Activated T-helper 17 cell treated with anti-CD3 and anti-CD28 coated beads, Interleukin-2, amount 50 U/mL, for 72 hours (primary cell): Measurements from ENCODE around the gene FOXC1. TPM values are rescaled to one million over a fixed set of nuclear protein-coding genes. Genes with fewer than 3 reads are reported as not detected.

Experiments
- ATAC-seq: fragments of 150-1000 bp; cut with Tn5 transposase; replicated peaks from 2 replicates; pipeline ENCODE4 v1.10.0; 2021; ENCODE audit warnings: mild to moderate bottlenecking, moderate library complexity
- H3K27ac Mint-ChIP-seq: one replicate; pipeline ENCODE4 v1.8.0; 2022; ENCODE audit warnings: mixed read lengths
- H3K27me3 Mint-ChIP-seq: one replicate; pipeline ENCODE4 v1.8.0; 2022; ENCODE audit warnings: mixed read lengths
- H3K36me3 Mint-ChIP-seq: one replicate; pipeline ENCODE4 v1.8.0; 2022; ENCODE audit warnings: low read depth, mild to moderate bottlenecking, mixed read lengths
- H3K4me1 Mint-ChIP-seq: one replicate; pipeline ENCODE4 v1.8.0; 2022; ENCODE audit warnings: mixed read lengths
- H3K4me3 Mint-ChIP-seq: one replicate; pipeline ENCODE4 v1.8.0; 2022; ENCODE audit warnings: mild to moderate bottlenecking, mixed read lengths
- H3K9me3 Mint-ChIP-seq: one replicate; pipeline ENCODE4 v1.8.0; 2022; ENCODE audit warnings: mixed read lengths
- total RNA-seq, 2 donors: library from RNA; stranded (reverse); gene quantifications; one replicate each; pipeline ENCODE4 v1.2.3, GENCODE V29; 2022

The FOXC1 gene
- total RNA-seq, 2 donors from 2014 or later = not detected

DNA sequence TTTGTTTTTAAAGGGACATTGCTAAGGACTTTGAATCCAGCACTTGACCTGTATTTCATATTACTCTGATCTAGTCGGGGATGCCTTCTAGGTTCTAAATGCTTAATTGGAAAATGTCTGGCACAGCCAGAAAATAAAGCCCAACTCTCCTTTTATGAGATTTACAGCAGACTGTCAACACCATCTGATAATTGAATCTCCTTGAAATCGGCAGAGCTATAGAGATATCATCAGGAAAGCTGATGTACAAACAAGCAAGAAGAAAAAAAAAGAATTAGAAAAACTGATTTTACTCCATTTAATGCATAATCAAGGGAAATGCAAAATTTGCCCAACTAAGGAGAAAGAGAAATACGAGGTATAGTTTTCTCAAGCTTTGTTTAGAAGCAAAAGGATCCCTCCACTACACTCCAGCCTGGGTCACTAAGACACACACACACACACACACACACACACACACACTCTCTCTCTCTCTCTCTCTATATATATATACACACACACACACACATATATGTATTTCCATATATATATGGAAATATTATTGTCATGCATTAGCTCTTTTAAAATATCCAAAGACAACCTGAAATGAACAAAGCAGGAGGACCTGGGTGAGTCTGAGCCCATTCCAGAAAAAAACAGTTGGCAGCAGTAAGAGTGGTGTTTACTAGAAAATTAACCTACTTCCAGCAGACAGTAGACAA lies 9.5 kb upstream of the FOXC1 start:
- no peak overlapping the region for H3K27ac Mint-ChIP-seq
- H3K4me1 Mint-ChIP-seq = peaks cover 4% of the 10 kb centered on the region
- no peak overlapping the region for H3K4me3 Mint-ChIP-seq
- H3K36me3 Mint-ChIP-seq = no peaks in the 10 kb centered on the region
- H3K27me3 Mint-ChIP-seq = peaks cover 66% of the 10 kb centered on the region
- no peaks in the 10 kb centered on the region for H3K9me3 Mint-ChIP-seq
- ATAC-seq = no peak

DNA sequence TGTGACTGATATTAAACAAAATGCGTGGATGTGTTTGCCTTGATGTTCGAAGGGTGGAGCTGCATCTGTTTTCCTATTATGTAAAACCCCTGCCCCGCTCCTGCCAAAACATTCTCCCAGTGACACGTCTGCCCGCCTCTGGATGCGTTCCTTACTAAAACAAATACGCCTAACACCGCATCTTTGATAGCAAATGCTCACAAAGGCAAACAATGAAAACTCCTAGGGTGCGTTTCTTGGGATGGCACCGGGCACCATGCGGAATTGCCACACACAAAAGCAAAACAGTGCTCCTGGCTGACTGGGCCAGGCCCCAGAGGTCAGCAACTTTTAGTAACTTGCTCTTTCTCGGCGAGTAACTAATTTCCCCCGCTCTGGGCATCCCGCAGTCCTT lies 9.0 kb upstream of the FOXC1 start:
- Mint-ChIP-seq H3K9me3 (no peaks in the 10 kb centered on the region), H3K4me3 (no peak overlapping the region)
- ATAC-seq = no peak

DNA sequence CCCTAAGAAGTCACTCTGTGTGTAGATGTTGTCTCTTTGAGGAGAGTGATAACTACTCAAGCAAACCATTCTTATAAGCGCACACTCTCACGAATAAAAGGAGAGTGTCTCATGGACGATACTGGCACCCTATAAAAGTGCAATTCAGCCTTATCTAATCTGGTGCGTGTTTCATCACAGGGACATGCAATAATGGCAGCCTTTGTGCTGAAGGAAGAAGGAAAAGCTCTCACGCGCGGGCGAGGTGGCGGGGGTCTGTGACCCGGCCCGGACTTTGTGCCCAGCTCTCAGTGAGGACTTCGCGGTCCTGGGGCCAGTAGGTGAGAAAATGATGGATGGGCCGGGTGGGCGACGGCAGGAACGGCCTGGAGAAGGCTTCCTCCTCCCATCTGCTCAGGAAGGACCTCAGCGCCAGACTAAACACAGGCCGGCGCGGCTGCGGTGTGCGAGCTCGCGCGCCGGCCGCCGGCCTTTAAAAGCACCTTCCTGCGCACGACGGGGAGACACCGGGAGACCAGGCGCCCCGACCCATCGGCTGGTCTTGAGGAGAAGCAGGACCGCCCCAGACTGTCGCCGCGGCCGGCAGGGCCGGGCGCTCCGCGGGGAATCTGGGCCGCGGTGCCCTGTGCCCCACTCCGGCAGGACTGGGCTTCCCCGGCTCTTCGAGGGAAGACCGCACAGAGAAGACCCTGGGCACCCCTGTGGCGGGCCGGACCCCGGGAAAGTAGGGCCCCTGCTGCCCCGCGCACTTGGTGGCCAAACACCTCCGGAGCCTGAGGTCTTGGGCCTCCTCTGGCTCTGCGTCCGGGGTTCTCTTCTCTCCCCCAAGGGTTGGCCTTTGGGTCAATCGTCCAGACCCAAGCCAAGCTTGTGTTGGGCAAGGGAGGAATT lies 8.3 kb upstream of the FOXC1 start:
- peaks cover 74% of the 10 kb centered on the region for H3K27me3 Mint-ChIP-seq
- ATAC-seq = no peak
- no peaks in the 10 kb centered on the region for H3K9me3 Mint-ChIP-seq
- no peaks in the 10 kb centered on the region for H3K36me3 Mint-ChIP-seq
- no peaks in the 10 kb centered on the region for H3K4me1 Mint-ChIP-seq
- no peak overlapping the region for H3K27ac Mint-ChIP-seq
- no peak overlapping the region for H3K4me3 Mint-ChIP-seq

More for the DNA sequence above, 9.0 kb upstream of the FOXC1 start:
- H3K36me3 Mint-ChIP-seq = no peaks in the 10 kb centered on the region
- H3K27ac Mint-ChIP-seq = no peak overlapping the region
- H3K27me3 Mint-ChIP-seq = peaks cover 71% of the 10 kb centered on the region
- peaks cover 4% of the 10 kb centered on the region for H3K4me1 Mint-ChIP-seq

DNA sequence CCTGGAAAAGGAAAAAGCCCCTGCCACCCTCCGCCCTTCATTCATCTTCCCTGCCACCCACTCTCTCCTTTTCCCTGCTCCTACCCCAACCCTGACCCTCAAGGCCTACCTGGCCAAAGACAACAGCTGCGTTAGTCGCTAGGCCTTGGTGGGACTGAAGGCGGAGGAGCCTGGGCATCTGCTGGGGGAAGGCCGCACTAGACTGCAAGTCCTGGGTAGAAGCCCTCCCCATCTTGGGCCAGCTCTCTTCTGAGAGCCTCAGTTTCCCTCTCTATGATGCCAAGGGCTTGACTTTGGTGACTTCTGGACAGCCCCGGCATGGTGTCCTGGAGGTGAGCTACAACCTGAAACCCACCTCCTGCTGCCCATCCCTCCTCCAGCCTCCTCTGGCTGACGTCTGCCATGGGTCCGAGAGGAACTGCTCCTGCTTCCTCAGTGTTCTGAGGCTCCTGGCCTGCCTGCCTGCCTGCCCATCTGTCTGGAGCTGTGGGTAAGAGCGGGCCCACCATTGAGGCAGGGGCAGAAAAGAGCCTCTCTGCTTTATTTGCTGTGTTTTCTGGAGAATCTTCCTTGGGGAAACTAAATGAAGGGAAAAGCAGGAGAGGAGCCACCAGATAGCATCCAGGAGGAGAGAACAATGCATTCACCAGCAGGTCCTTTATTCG lies 7.5 kb upstream of the FOXC1 start:
- no peak overlapping the region for H3K4me3 Mint-ChIP-seq
- peaks cover 3% of the 10 kb centered on the region for H3K4me1 Mint-ChIP-seq
- no peaks in the 10 kb centered on the region for H3K9me3 Mint-ChIP-seq
- H3K36me3 Mint-ChIP-seq = no peaks in the 10 kb centered on the region
- peaks cover 78% of the 10 kb centered on the region for H3K27me3 Mint-ChIP-seq
- no peak for ATAC-seq
- H3K27ac Mint-ChIP-seq = no peak overlapping the region

DNA sequence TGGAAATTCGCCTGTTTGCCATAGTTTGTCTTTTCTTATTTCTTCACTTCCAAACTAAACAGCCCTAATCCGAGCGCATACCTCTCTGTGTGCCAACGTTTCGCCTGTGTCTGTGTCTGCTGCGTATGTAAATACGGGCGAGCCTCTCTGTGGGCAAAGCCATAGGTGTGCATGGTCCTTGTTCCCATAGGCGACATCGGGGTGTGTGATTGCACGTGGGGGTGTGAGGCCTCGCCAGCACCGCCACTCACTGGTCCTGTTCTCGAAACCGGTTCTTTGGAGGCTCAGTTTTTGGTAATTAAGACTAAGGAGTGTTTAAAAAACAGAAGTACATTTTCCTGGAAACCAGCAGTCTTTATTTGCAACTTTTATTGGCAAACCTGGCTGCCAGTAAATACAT lies 6.0 kb upstream of the FOXC1 start:
- Mint-ChIP-seq H3K27me3 (peaks cover 76% of the 10 kb centered on the region), H3K4me3 (no peak overlapping the region), H3K36me3 (no peaks in the 10 kb centered on the region), H3K9me3 (no peaks in the 10 kb centered on the region), H3K27ac (no peak overlapping the region), H3K4me1 (peaks cover 11% of the 10 kb centered on the region)
- ATAC-seq = no peak

DNA sequence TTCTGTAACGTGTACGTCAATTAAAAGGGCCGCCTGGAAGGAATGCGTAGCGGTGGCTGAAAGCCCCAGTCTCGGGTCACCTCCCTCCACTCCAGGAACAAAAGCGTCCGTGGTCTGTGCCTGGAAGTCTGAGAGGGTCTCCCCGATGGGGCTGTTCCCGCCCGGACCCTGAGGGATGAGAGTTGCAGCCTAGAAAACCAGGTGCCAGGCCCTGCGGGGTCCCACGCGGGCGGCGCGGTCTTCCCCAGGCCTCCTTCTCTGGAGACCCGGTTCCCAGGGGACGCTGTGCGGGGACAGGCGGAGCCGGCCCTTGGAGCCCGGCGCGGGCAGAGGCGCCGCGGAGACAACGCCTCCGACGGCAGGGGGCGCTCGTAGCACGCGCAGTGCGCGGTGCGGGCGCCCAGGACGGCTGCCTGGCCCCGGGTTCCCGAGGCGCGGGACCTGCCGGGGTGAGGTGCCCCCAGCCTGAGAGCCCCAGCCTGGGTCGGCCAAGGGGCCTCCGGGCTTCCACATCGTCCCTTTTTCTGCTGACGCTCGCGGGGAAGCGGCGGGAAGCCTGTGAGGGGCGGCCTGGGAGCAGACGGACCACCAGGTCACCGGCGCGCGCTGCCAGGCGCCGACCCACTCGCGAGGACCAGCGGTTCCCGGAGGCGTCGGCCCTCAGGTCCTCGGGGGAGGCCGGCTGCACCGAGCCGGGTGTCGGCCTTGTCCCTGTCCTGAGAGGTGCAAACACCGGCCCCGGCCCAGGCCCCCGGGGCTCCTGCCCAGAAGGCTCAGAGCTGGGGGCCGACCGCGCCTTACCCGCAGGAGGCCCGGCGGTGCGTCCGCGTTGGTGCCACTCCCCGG lies 5.3 kb upstream of the FOXC1 start:
- Mint-ChIP-seq H3K4me1 (peaks cover 12% of the 10 kb centered on the region), H3K9me3 (no peaks in the 10 kb centered on the region), H3K4me3 (no peak overlapping the region), H3K27ac (no peak overlapping the region), H3K36me3 (no peaks in the 10 kb centered on the region), H3K27me3 (peaks cover 74% of the 10 kb centered on the region)
- ATAC-seq = peak; percentile 90

DNA sequence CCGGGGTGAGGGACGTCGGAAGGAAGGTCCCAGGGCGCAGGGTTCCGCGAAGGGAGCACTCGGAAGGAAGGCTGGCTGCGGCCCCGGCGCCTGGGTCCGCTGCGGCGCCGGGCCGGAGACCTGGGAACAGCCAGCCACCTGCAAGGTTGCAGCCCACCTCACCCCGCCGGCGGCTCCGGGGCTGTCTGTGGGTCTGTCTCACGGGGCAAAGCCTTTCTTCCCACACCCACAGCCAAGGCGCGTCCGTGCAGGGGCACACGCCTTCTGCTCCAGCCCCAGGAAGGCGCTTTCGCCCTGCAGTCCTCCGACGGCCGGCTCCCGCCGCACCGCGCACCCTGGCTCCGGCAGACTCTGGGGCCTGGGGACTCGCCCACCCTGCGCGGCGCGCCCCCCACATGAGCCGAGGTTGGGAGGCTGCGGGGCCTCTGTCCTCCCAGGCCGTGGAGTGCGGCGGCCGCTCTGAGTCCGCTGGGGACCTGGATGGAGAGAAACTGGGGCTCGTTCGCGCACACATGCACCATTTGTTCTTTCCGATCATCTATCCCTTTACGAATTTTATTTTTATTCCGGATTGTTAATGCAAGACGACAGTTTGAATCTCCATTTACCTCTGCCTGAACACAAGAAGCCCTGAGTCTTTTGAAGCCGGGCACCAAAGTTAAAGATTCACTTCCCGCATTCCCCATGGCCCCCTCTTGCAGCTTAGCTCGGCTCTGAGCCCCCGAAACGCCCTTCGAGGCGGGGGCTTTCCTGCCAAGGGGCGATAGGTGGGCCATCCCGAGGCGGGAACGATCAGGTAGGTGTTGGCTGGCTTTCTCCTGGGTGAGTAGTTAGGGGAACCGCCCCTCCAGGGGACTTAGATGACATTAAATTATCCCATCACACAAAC lies 4.5 kb upstream of the FOXC1 start:
- H3K27ac Mint-ChIP-seq = no peak overlapping the region
- peak; percentile 8 for ATAC-seq

DNA sequence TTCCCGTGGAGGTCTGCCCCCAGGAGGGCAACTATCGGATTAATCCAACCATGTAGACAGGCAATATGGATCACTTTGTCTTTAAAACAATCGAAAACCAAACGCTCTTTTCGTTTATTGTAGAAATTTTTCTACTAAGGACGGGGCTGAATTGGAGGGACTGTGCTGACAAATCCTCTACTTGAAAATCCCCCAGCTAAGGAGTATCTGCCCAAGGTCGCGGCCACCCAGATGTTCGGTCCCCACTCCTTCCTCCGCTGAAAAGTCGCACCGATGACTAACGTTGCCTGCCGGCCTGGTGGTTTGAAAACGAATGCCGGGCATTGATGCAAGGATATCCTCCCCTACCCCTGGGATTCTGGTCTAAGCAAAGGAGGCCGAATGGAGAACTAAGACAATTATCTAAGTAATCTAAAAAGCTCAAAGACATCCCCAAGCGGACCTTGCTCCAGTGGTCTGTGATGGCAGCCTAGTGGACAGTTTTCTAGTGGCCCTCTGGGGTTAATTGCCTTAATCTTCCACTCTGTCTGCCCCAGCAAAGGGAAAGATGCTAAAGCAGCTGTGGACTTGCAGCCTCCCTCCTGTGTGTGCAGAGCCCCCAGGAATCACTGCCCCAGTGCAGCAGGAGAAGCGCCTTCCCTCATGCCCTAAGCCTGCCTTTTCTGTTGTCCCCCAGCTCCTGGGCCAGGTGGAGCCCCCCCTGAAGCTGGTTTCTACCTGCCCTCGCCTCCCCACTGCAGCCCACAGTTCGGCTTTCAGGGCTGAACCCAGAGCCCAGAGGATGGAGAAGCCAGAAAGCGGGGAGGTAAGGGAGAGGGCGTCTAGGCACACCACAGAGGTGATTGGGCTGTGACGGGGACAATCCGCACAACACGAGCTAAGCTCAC lies 3.6 kb upstream of the FOXC1 start:
- peak overlapping the region; percentile 35 for H3K4me3 Mint-ChIP-seq
- H3K36me3 Mint-ChIP-seq = no peaks in the 10 kb centered on the region
- peaks cover 12% of the 10 kb centered on the region for H3K4me1 Mint-ChIP-seq
- peaks cover 60% of the 10 kb centered on the region for H3K27me3 Mint-ChIP-seq
- H3K27ac Mint-ChIP-seq = no peak overlapping the region
- ATAC-seq = no peak
- no peaks in the 10 kb centered on the region for H3K9me3 Mint-ChIP-seq

More for the DNA sequence above, 4.5 kb upstream of the FOXC1 start:
- Mint-ChIP-seq H3K9me3 (no peaks in the 10 kb centered on the region), H3K4me3 (peak overlapping the region; percentile 35), H3K4me1 (peaks cover 12% of the 10 kb centered on the region), H3K27me3 (peaks cover 66% of the 10 kb centered on the region), H3K36me3 (no peaks in the 10 kb centered on the region)

DNA sequence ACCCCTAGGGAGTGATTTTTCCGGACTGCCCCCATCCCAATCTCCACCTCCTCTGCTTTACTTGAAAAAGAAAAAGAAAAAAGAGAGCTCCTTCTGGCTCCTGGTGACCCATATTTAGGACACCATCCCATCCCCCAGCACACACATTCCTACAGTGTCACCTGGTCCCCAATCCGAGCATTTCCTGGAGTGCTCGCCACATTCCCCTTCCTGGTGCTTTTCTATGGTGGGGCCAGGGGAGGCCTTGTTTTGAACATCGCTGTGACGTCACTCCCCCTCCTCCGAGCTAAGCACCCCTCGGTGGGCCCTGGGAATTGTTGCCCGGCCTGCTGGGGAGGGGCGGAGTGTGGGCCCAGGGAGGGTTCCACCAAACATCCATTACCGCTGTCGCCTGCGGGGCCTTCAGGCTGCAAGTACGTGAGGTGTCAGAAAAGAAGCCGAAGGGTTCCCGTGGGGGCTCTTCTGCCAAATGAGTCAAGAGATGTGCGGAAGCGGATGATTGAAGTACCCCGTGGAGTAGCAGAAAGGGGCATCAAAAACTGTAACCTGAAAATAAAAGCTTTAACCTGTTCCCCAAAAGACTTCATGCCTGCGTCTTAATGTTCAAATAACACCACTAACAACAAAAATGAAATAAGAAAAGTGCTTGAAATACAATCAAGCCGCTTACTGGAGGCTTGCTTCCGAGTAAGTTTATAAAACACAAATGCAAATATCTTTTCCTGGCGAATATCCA lies 2.8 kb upstream of the FOXC1 start:
- no peak for ATAC-seq
- peak overlapping the region; percentile 35 for H3K4me3 Mint-ChIP-seq
- no peaks in the 10 kb centered on the region for H3K9me3 Mint-ChIP-seq
- no peak overlapping the region for H3K27ac Mint-ChIP-seq
- H3K27me3 Mint-ChIP-seq = peaks cover 58% of the 10 kb centered on the region
- peaks cover 2% of the 10 kb centered on the region for H3K36me3 Mint-ChIP-seq
- H3K4me1 Mint-ChIP-seq = peaks cover 15% of the 10 kb centered on the region

DNA sequence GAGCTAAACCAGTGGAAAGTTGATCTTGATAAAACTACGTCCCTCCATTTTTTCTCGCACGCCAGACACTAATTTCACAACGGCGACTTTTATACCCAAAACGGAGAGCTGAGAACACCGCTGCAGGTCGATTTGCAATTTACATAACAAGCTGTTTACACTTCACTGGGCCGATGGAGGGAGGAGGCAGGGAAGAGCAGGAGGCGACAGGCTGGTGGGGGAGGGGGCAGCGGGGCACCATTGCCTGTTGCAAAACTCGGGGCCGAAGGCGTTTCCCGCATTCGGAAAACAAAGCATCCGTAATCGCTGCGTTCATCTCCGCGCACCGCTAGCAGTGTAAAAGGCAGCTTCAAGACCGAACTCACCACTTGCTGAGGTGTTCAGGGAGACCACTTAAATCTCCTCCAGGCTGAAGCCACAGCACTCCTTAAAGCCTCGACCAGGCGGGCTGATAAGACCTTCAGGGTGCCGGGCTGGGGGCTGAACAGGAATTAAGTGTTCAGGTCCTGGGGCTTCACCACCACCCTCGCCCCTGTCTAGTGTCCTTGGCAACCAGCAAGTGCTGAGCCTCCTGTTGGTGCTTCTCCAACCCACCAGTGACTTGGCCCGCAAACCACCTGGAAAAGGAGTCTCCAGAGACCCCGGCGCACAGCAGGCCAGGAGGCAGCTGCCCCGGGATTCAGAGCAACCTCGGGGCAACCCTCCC lies 2.0 kb upstream of the FOXC1 start:
- Mint-ChIP-seq H3K27me3 (peaks cover 58% of the 10 kb centered on the region), H3K4me3 (peak overlapping the region; percentile 35), H3K9me3 (no peaks in the 10 kb centered on the region), H3K36me3 (peaks cover 9% of the 10 kb centered on the region), H3K27ac (no peak overlapping the region), H3K4me1 (peaks cover 17% of the 10 kb centered on the region)
- no peak for ATAC-seq

DNA sequence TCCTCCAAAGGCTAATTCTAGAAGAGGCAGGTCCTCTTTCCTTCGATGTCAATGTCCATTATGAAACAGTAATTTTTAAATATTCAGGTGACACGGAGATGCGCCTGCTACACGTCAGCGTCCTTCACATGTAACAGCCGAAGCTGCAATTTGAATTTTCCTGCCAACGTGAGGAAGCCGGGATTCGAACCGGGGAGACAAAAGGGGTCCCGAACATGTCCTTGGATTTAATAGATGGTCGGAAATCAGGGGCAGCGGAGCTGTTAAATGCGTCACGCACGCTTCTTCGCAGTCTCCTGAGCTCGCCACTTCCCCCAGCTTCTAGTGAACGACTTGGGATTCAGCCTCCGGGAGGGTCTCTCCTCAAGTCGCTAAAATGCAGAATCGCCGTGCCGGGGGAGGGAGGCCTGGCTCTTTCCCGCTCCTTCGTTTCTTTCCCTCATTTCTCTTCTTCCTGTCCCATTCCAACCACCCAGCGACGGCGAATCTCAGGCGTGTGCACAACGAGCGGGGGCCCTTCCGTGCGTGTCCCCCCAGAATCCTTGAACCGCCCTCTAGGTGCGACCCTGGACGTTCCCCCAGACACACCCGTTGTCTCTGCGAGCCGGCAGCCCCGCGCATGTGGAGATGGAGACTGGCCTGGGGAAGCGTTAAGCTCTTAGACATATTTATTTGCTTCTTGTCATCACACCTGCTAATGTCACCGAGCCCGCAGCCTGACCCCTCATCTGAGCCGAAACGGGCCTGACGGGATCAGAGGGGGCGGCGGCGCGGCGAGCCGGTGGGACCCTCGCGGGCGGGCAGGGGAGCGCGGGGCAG lies 1.3 kb upstream of the FOXC1 start:
- no peak overlapping the region for H3K27ac Mint-ChIP-seq
- H3K4me1 Mint-ChIP-seq = peaks cover 17% of the 10 kb centered on the region
- peaks cover 9% of the 10 kb centered on the region for H3K36me3 Mint-ChIP-seq

More for the DNA sequence above, 1.3 kb upstream of the FOXC1 start:
- Mint-ChIP-seq H3K9me3 (no peaks in the 10 kb centered on the region), H3K27me3 (peaks cover 58% of the 10 kb centered on the region), H3K4me3 (peak overlapping the region; percentile 35)
- ATAC-seq = no peak
